ENCODE measurements around the gene ZFHX3. TPM values are rescaled to one million over a fixed set of nuclear protein-coding genes. Genes with fewer than 3 reads are reported as not detected.

The ZFHX3 gene
- total and polyA plus RNA-seq, 10 of the 15 experiments (the other 5 are each of a cell fraction or from before 2014, with no cell fraction given): 0.68 to 8.6 (median 2.0) TPM

DNA sequence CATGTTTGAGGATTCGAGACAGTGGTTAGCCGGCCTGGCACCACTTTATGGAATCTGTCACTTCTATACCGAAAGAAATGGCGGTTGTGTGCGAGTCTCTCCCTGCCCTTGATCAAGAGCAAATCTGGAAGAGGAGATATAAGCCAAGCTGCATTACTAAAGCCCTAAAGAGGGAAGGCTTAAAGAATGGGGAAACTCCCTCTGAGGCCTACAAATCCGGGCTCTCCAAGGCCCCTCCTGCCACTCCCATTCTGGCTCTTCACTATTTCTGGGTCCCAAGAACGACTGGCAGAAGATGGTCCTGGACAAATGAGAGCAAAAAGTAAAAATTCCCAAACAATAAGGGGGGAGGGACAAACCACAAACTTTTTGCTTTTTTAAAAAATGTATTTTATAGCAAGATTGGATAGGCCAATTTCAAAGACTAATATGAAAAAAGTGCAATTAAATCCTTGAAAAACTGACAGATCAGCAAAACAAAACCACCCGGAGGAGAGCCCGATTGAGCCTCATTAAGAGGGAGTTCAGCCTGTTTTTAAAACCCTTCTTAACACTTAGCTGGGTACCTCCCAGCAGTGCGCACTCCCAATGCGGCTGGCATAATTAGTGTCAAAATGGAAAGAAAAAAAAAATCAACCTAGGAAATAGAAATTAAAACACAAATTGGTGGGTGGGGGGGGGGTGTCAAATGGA, 193.5 kb downstream of the ZFHX3 start:
- H3K79me2 ChIP-seq (ENCODE audit: control insufficient read depth, insufficient read depth, low read length): no peaks in the 10 kb centered on the region
- H2AFZ ChIP-seq (ENCODE audit: control insufficient read depth, low read depth, low read length): no peak overlapping the region
- H3K4me1 ChIP-seq (ENCODE audit: control insufficient read depth, insufficient read depth, low read length): peaks cover 6% of the 10 kb centered on the region; the same call in 1 of the 2 replicates
- H3K27me3 ChIP-seq (replicated peaks in 1 of 2; ENCODE audit: control insufficient read depth in 2 of 2, insufficient read depth in 2 of 2, low read length in 1 of 2): no peaks in the 10 kb centered on the region
- FAIRE-seq: no peak
- TF ChIP-seq, protein P1, sequence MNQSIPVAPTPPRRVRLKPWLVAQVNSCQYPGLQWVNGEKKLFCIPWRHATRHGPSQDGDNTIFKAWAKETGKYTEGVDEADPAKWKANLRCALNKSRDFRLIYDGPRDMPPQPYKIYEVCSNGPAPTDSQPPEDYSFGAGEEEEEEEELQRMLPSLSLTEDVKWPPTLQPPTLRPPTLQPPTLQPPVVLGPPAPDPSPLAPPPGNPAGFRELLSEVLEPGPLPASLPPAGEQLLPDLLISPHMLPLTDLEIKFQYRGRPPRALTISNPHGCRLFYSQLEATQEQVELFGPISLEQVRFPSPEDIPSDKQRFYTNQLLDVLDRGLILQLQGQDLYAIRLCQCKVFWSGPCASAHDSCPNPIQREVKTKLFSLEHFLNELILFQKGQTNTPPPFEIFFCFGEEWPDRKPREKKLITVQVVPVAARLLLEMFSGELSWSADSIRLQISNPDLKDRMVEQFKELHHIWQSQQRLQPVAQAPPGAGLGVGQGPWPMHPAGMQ (IDR thresholded peaks at IDR 0.05; ENCODE audit: borderline replicate concordance): no peak
- TF ChIP-seq SIN3A (IDR thresholded peaks at IDR 0.05; ENCODE audit: low read depth, low read length): no peak
- TF ChIP-seq FOXK2 (IDR thresholded peaks at IDR 0.05): no peak
- no peak for TF ChIP-seq HDAC2 (IDR thresholded peaks at IDR 0.05)
- no peak for TF ChIP-seq GATAD2B (conservative IDR thresholded peaks at IDR 0.05; ENCODE audit: low read depth)
- TF ChIP-seq MYC (IDR thresholded peaks at IDR 0.05; ENCODE audit: insufficient read depth, insufficient read length, insufficient replicate concordance, low read length, severe bottlenecking): no peak
- no peak for TF ChIP-seq BMI1 (IDR thresholded peaks at IDR 0.05; ENCODE audit: borderline replicate concordance)
- TF ChIP-seq TAF1 (IDR thresholded peaks at IDR 0.05; ENCODE audit: borderline replicate concordance, low read depth, low read length): no peak
- TF ChIP-seq BCL11A (IDR thresholded peaks at IDR 0.05; ENCODE audit: low read depth, low read length): no peak
- TF ChIP-seq, protein P2, sequence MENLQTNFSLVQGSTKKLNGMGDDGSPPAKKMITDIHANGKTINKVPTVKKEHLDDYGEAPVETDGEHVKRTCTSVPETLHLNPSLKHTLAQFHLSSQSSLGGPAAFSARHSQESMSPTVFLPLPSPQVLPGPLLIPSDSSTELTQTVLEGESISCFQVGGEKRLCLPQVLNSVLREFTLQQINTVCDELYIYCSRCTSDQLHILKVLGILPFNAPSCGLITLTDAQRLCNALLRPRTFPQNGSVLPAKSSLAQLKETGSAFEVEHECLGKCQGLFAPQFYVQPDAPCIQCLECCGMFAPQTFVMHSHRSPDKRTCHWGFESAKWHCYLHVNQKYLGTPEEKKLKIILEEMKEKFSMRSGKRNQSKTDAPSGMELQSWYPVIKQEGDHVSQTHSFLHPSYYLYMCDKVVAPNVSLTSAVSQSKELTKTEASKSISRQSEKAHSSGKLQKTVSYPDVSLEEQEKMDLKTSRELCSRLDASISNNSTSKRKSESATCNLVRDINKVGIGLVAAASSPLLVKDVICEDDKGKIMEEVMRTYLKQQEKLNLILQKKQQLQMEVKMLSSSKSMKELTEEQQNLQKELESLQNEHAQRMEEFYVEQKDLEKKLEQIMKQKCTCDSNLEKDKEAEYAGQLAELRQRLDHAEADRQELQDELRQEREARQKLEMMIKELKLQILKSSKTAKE (IDR thresholded peaks at IDR 0.05; ENCODE audit: low read depth, poor library complexity, severe bottlenecking): no peak
- TF ChIP-seq YBX1 (IDR thresholded peaks at IDR 0.05): no peak
- TF ChIP-seq CBFB (IDR thresholded peaks at IDR 0.05; ENCODE audit: low read depth): no peak
- TF ChIP-seq ZNF24 (IDR thresholded peaks at IDR 0.05): no peak
- TF ChIP-seq JUNB (IDR thresholded peaks at IDR 0.05): no peak
- no peak for TF ChIP-seq NFYA (IDR thresholded peaks at IDR 0.05; ENCODE audit: borderline replicate concordance, low read depth, low read length)
- TF ChIP-seq RUNX3 (IDR thresholded peaks at IDR 0.05; ENCODE audit: low read length): no peak
- TF ChIP-seq, protein P3, sequence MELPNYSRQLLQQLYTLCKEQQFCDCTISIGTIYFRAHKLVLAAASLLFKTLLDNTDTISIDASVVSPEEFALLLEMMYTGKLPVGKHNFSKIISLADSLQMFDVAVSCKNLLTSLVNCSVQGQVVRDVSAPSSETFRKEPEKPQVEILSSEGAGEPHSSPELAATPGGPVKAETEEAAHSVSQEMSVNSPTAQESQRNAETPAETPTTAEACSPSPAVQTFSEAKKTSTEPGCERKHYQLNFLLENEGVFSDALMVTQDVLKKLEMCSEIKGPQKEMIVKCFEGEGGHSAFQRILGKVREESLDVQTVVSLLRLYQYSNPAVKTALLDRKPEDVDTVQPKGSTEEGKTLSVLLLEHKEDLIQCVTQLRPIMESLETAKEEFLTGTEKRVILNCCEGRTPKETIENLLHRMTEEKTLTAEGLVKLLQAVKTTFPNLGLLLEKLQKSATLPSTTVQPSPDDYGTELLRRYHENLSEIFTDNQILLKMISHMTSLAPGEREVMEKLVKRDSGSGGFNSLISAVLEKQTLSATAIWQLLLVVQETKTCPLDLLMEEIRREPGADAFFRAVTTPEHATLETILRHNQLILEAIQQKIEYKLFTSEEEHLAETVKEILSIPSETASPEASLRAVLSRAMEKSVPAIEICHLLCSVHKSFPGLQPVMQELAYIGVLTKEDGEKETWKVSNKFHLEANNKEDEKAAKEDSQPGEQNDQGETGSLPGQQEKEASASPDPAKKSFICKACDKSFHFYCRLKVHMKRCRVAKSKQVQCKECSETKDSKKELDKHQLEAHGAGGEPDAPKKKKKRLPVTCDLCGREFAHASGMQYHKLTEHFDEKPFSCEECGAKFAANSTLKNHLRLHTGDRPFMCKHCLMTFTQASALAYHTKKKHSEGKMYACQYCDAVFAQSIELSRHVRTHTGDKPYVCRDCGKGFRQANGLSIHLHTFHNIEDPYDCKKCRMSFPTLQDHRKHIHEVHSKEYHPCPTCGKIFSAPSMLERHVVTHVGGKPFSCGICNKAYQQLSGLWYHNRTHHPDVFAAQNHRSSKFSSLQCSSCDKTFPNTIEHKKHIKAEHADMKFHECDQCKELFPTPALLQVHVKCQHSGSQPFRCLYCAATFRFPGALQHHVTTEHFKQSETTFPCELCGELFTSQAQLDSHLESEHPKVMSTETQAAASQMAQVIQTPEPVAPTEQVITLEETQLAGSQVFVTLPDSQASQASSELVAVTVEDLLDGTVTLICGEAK (IDR thresholded peaks at IDR 0.05; ENCODE audit: borderline replicate concordance): no peak
- H3K4me3 ChIP-seq: no peak overlapping the region
- intact Hi-C loops (cut with micrococcal nuclease; ENCODE audit: unreplicated experiment) (no loop called here), in situ Hi-C loops (cut with MboI) (no loop called here)
- 74% methylated on average over 10 of the region's 11 CpGs for WGBS (ENCODE audit: insufficient coverage, insufficient replicate concordance, low lambda C conversion rate, missing lambda C conversion rate)
- no peak for ATAC-seq
- DNase-seq (ENCODE audit: low read depth, low spot score): no peak
- BruUV-seq (replicated peaks): no TSS peak
- H4K20me1 ChIP-seq (ENCODE audit: control insufficient read depth, insufficient read depth): no peaks in the 10 kb centered on the region
- ChIA-PET RAD21 (ENCODE audit: unreplicated experiment) (no interaction called here), SMC1A (ENCODE audit: uncharacterized antibody, unreplicated experiment) (interaction anchor here (1.7 kb wide), 1 partner anchor 351 kb away, joined by 5 read pairs; no protein-coding TSS in a partner anchor), CTCF (interaction anchor here (2.0 to 3.7 kb wide), 3 partner anchors 22 to 352 kb away, joined by 5 to 26 read pairs (median 16); no protein-coding TSS in a partner anchor), POLR2A (no interaction called here)
- H3K27ac ChIP-seq (ENCODE audit: control insufficient read depth, insufficient read depth): no peak overlapping the region
- no peak overlapping the region for H3K9ac ChIP-seq (ENCODE audit: control insufficient read depth, insufficient read depth, low read length)
- no peak overlapping the region for H3K4me2 ChIP-seq (ENCODE audit: control insufficient read depth, insufficient read depth)
- H3K36me3 ChIP-seq (ENCODE audit: control insufficient read depth in 2 of 2, insufficient read depth in 2 of 2, low read length in 1 of 2): no peaks in the 10 kb centered on the region
- H3K9me3 ChIP-seq (replicated peaks; ENCODE audit: control insufficient read depth, insufficient read depth, low read length): no peaks in the 10 kb centered on the region
